HepG2 (cell line): ENCODE results near the gene MXRA8.

Experiments used
- ELF1 ChIP-seq: sonication (generic); formaldehyde crosslinking; IDR thresholded peaks from 2 replicates; pipeline ENCODE4 v1.4.0; 2020; ENCODE audit warnings: missing genetic modification reagents
- FOXK1 ChIP-seq: sonication (generic); formaldehyde crosslinking; IDR thresholded peaks from 2 replicates; pipeline ENCODE4 v1.4.0; 2020; ENCODE audit warnings: low read depth, missing genetic modification reagents, borderline replicate concordance
- RFX1 ChIP-seq: fragments of 450-650 bp; IDR thresholded peaks from 2 replicates; pipeline ENCODE4 v1.6.1; 2017
- TF ChIP-seq, protein P1 (sequence below): sonication (generic); formaldehyde crosslinking; IDR thresholded peaks from 2 replicates; pipeline ENCODE4 v1.5.0; 2020; ENCODE audit warnings: mild to moderate bottlenecking, missing genetic modification reagents, moderate library complexity
- TF ChIP-seq, protein P2 (sequence below): sonication (generic); formaldehyde crosslinking; IDR thresholded peaks from 2 replicates; pipeline ENCODE4 v1.9.0; 2021; ENCODE audit warnings: missing genetic modification reagents, borderline replicate concordance

DNA sequence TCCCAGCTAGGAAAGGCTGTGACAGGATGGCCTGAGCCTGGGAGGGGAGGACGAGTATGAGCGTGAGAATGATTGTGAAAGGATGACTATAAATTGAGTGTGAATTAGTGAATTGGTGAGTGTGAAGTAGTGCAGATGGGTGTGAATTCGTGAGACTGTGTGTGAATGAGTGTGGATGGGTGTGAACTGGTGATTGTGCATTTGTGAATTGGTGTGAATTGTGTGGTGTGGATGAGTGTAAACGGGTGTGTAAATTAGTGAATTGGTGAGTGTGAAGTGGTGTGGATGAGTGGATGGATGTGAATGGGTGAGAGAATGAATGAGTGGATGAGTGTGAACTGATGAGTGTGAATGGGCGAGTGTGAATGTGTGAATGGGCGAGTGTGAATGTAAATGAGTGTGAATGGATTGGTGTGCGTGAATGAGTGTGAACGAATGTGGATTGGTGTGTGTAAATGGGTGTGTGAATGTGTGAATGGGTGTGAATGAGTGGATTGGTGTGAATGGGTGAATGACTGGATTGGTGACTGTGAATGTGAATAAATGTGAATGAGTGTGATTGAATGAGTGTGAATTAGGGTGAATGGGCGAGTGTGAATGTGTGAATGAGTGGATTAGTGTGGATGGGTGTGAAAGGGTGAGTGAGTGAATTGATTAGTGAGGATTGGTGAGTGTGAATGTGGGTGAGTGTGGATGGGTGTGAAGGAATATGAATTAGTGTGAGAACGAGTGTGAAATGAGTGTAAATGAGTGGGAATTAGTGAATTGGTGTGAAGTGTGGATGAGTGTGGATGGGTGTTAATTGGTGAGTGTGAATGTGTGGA lies 7.7 kb upstream of the MXRA8 start:
- TF ChIP-seq, protein P1, sequence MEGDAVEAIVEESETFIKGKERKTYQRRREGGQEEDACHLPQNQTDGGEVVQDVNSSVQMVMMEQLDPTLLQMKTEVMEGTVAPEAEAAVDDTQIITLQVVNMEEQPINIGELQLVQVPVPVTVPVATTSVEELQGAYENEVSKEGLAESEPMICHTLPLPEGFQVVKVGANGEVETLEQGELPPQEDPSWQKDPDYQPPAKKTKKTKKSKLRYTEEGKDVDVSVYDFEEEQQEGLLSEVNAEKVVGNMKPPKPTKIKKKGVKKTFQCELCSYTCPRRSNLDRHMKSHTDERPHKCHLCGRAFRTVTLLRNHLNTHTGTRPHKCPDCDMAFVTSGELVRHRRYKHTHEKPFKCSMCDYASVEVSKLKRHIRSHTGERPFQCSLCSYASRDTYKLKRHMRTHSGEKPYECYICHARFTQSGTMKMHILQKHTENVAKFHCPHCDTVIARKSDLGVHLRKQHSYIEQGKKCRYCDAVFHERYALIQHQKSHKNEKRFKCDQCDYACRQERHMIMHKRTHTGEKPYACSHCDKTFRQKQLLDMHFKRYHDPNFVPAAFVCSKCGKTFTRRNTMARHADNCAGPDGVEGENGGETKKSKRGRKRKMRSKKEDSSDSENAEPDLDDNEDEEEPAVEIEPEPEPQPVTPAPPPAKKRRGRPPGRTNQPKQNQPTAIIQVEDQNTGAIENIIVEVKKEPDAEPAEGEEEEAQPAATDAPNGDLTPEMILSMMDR = no peak
- TF ChIP-seq, protein P2, sequence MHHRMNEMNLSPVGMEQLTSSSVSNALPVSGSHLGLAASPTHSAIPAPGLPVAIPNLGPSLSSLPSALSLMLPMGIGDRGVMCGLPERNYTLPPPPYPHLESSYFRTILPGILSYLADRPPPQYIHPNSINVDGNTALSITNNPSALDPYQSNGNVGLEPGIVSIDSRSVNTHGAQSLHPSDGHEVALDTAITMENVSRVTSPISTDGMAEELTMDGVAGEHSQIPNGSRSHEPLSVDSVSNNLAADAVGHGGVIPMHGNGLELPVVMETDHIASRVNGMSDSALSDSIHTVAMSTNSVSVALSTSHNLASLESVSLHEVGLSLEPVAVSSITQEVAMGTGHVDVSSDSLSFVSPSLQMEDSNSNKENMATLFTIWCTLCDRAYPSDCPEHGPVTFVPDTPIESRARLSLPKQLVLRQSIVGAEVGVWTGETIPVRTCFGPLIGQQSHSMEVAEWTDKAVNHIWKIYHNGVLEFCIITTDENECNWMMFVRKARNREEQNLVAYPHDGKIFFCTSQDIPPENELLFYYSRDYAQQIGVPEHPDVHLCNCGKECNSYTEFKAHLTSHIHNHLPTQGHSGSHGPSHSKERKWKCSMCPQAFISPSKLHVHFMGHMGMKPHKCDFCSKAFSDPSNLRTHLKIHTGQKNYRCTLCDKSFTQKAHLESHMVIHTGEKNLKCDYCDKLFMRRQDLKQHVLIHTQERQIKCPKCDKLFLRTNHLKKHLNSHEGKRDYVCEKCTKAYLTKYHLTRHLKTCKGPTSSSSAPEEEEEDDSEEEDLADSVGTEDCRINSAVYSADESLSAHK (CRISPR knock-in tag) = no peak
- no peak for TF ChIP-seq ELF1 (CRISPR knock-in tag)
- TF ChIP-seq RFX1 = no peak
- no peak for TF ChIP-seq FOXK1 (CRISPR knock-in tag)
